ENCODE data around the gene PITPNM1. TPM values are rescaled to one million over a fixed set of nuclear protein-coding genes. Genes with fewer than 3 reads are reported as not detected.
A peak's percentile ranks its signal among the peaks of the same experiment; 100 is the strongest.

PITPNM1 gene
- total and polyA plus RNA-seq, 2 of the 13 experiments (the other 11 are each of a cell fraction or from before 2014, with no cell fraction given), result 8.2 to 8.5 TPM

GRCh38 chr11:67508486-67509121, 3.4 kb upstream of the PITPNM1 start (continued):
- TF ChIP-seq PTBP1 (IDR thresholded peaks at IDR 0.05; ENCODE audit: low read depth, low read length, poor library complexity, severe bottlenecking) (no peak), BRD4 (CRISPR knock-in tag; IDR thresholded peaks at IDR 0.05) (peak; percentile 84; the same call in 1 of the 2 replicates), ZNF275 (CRISPR knock-in tag; IDR thresholded peaks at IDR 0.05; ENCODE audit: borderline replicate concordance) (no peak), SNAI1 (CRISPR knock-in tag; IDR thresholded peaks at IDR 0.05; ENCODE audit: borderline replicate concordance) (no peak), SMYD3 (CRISPR knock-in tag; IDR thresholded peaks at IDR 0.05) (no peak), ASH2L (IDR thresholded peaks at IDR 0.05; ENCODE audit: insufficient read length, low read depth, low read length) (peak; percentile 90), CERS6 (CRISPR knock-in tag; IDR thresholded peaks at IDR 0.05) (no peak), SALL1 (CRISPR knock-in tag; IDR thresholded peaks at IDR 0.05) (peak; percentile 44; the same call in 1 of the 2 replicates), ARNT (IDR thresholded peaks at IDR 0.05) (no peak), BRCA1 (CRISPR knock-in tag; IDR thresholded peaks at IDR 0.05) (peak; percentile 51; the same call in 1 of the 2 replicates), NFE2L2 (IDR thresholded peaks at IDR 0.05; ENCODE audit: low read length) (no peak), ZNF512B (CRISPR knock-in tag; IDR thresholded peaks at IDR 0.05; ENCODE audit: borderline replicate concordance) (no peak), ZNF33A (CRISPR knock-in tag; IDR thresholded peaks at IDR 0.05; ENCODE audit: borderline replicate concordance) (no peak; the same call in 1 of the 2 replicates), AHR (CRISPR knock-in tag; IDR thresholded peaks at IDR 0.05) (no peak), FOXA1 (IDR thresholded peaks at IDR 0.05) (no peak), FOXA1 (CRISPR knock-in tag; IDR thresholded peaks at IDR 0.05) (no peak), SNAPC2 (CRISPR knock-in tag; IDR thresholded peaks at IDR 0.05) (0 out of 2 replicates have a peak, but pooled peaks have one; percentile 8)
- TF ChIP-seq, protein P1, sequence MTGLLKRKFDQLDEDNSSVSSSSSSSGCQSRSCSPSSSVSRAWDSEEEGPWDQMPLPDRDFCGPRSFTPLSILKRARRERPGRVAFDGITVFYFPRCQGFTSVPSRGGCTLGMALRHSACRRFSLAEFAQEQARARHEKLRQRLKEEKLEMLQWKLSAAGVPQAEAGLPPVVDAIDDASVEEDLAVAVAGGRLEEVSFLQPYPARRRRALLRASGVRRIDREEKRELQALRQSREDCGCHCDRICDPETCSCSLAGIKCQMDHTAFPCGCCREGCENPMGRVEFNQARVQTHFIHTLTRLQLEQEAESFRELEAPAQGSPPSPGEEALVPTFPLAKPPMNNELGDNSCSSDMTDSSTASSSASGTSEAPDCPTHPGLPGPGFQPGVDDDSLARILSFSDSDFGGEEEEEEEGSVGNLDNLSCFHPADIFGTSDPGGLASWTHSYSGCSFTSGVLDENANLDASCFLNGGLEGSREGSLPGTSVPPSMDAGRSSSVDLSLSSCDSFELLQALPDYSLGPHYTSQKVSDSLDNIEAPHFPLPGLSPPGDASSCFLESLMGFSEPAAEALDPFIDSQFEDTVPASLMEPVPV (CRISPR knock-in tag; IDR thresholded peaks at IDR 0.05), result no peak; the same call in 1 of the 2 replicates
- TF ChIP-seq, protein P2, sequence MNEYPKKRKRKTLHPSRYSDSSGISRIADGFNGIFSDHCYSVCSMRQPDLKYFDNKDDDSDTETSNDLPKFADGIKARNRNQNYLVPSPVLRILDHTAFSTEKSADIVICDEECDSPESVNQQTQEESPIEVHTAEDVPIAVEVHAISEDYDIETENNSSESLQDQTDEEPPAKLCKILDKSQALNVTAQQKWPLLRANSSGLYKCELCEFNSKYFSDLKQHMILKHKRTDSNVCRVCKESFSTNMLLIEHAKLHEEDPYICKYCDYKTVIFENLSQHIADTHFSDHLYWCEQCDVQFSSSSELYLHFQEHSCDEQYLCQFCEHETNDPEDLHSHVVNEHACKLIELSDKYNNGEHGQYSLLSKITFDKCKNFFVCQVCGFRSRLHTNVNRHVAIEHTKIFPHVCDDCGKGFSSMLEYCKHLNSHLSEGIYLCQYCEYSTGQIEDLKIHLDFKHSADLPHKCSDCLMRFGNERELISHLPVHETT (CRISPR knock-in tag; conservative IDR thresholded peaks at IDR 0.05), result 0 out of 2 replicates have a peak, but pooled peaks have one; percentile 60
- TF ChIP-seq, protein P3, sequence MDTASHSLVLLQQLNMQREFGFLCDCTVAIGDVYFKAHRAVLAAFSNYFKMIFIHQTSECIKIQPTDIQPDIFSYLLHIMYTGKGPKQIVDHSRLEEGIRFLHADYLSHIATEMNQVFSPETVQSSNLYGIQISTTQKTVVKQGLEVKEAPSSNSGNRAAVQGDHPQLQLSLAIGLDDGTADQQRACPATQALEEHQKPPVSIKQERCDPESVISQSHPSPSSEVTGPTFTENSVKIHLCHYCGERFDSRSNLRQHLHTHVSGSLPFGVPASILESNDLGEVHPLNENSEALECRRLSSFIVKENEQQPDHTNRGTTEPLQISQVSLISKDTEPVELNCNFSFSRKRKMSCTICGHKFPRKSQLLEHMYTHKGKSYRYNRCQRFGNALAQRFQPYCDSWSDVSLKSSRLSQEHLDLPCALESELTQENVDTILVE (CRISPR knock-in tag; IDR thresholded peaks at IDR 0.05), result peak; percentile 54; the same call in 1 of the 2 replicates
- TF ChIP-seq, protein P4, sequence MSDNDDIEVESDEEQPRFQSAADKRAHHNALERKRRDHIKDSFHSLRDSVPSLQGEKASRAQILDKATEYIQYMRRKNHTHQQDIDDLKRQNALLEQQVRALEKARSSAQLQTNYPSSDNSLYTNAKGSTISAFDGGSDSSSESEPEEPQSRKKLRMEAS (IDR thresholded peaks at IDR 0.05), result peak; percentile 73

All from HepG2 (cell line).